Nephron (organoid): ENCODE measurements around the gene MITF.

Experiments used
- H3K27ac Mint-ChIP-seq, 3 experiments: 2 replicates each; pipeline ENCODE4 v1.8.0; 2020; ENCODE audit warnings: mixed read lengths in 3 of 3, mild to moderate bottlenecking in 2 of 3, moderate library complexity in 1 of 3
- H3K27me3 Mint-ChIP-seq: 2 replicates; pipeline ENCODE4 v1.8.0; 2021; ENCODE audit warnings: low read depth, mild to moderate bottlenecking, moderate library complexity, mixed read lengths
- H3K36me3 Mint-ChIP-seq: 2 replicates; pipeline ENCODE4 v1.8.0; 2020; ENCODE audit warnings: low read depth, mixed read lengths
- H3K4me1 Mint-ChIP-seq: 2 replicates; pipeline ENCODE4 v1.8.0; 2020; ENCODE audit warnings: mixed read lengths
- H3K4me3 Mint-ChIP-seq, 3 experiments: 2 replicates each; pipeline ENCODE4 v1.8.0; 2020; ENCODE audit warnings: mild to moderate bottlenecking in 3 of 3, mixed read lengths in 3 of 3, moderate library complexity in 2 of 3
- H3K9me3 Mint-ChIP-seq: 2 replicates; pipeline ENCODE4 v1.8.0; 2020; ENCODE audit warnings: mixed read lengths
- TF ChIP-seq, protein P1 (sequence below), 3 experiments: fragments of 200-600 bp; sonication (generic); IDR thresholded peaks; one replicate each; pipeline ENCODE4 v1.5.0; 2021; ENCODE audit warnings: antibody characterized with exemption in 3 of 3; ENCODE audit not compliant: unreplicated experiment in 3 of 3

The MITF gene

DNA sequence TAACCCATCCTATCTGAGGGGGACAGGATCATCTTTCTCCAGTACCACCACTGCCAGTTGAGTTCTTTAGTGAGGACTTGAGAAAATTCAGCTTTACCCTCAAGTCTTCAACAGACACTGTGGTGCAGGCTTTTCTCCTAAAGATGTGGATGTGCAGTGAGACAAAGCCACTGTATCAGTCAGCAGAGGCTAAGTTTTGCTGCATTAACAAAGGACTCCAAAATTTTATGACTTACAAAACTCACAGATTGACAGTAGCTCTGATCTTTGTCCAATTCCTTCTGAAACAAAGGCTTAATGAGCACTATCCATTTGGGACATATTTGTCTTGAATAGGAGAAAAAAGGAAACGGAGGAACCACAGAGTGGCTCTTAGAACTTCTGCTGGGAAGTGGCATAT is 87.9 kb downstream of the MITF start:
- Mint-ChIP-seq H3K27ac (no peak overlapping the region), H3K9me3 (no peaks in the 10 kb centered on the region), H3K4me1 (peaks cover 6% of the 10 kb centered on the region), H3K27me3 (peaks cover 3% of the 10 kb centered on the region), H3K4me3 (no peak overlapping the region), H3K36me3 (no peaks in the 10 kb centered on the region)
- TF ChIP-seq, protein P1, sequence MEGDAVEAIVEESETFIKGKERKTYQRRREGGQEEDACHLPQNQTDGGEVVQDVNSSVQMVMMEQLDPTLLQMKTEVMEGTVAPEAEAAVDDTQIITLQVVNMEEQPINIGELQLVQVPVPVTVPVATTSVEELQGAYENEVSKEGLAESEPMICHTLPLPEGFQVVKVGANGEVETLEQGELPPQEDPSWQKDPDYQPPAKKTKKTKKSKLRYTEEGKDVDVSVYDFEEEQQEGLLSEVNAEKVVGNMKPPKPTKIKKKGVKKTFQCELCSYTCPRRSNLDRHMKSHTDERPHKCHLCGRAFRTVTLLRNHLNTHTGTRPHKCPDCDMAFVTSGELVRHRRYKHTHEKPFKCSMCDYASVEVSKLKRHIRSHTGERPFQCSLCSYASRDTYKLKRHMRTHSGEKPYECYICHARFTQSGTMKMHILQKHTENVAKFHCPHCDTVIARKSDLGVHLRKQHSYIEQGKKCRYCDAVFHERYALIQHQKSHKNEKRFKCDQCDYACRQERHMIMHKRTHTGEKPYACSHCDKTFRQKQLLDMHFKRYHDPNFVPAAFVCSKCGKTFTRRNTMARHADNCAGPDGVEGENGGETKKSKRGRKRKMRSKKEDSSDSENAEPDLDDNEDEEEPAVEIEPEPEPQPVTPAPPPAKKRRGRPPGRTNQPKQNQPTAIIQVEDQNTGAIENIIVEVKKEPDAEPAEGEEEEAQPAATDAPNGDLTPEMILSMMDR (IDR thresholded peaks at IDR 0.05; ENCODE audit: unreplicated experiment in 3 of 3): no peak

DNA sequence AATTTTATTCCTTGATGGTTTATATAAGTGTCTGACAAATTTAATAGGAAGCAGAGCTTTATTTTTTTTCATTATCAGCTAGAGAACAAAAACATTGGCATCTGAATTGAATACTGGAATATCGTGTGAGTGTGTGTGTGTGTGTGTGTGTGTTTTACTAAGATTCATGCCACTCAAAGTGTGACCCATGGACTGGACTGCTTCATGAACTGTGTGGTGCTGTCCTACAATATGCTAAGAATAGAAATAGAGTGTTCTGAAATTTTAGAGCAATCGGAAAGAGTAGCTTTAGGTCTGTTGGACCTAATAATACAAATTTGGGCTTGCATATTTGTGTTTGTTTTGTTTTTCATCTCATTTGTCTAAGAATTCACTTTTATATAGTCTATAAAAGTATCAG is 89.6 kb downstream of the MITF start:
- Mint-ChIP-seq H3K9me3 (no peaks in the 10 kb centered on the region), H3K27me3 (peaks cover 3% of the 10 kb centered on the region), H3K36me3 (no peaks in the 10 kb centered on the region), H3K4me1 (no peaks in the 10 kb centered on the region), H3K27ac (no peak overlapping the region), H3K4me3 (no peak overlapping the region)
- TF ChIP-seq, protein P1 (IDR thresholded peaks at IDR 0.05; ENCODE audit: unreplicated experiment in 3 of 3): no peak

DNA sequence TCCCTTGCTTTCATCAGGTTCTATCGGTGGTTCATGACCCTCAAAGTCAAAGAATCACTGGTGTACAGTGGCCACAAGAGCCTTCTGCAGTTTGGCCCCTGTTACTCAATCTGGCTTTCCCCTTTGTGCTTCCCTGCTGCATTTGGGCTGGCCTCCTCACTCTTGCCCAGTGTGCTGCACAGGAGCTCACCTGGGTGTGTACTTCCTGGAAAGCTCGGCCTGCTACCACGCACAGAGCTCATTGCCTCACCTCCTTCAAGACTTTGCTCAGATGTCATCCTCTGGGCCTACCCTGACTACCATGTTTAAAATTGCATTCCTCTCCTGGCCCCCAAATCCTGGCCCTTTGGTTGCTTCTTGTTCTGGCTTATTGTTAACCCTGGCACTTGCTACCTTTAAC is 90.9 kb downstream of the MITF start:
- H3K27me3 Mint-ChIP-seq: peaks cover 3% of the 10 kb centered on the region
- H3K9me3 Mint-ChIP-seq: peaks cover 3% of the 10 kb centered on the region
- no peak overlapping the region for H3K27ac Mint-ChIP-seq
- TF ChIP-seq, protein P1 (IDR thresholded peaks at IDR 0.05; ENCODE audit: unreplicated experiment in 3 of 3): no peak
- no peaks in the 10 kb centered on the region for H3K36me3 Mint-ChIP-seq
- H3K4me1 Mint-ChIP-seq: no peaks in the 10 kb centered on the region
- no peak overlapping the region for H3K4me3 Mint-ChIP-seq

DNA sequence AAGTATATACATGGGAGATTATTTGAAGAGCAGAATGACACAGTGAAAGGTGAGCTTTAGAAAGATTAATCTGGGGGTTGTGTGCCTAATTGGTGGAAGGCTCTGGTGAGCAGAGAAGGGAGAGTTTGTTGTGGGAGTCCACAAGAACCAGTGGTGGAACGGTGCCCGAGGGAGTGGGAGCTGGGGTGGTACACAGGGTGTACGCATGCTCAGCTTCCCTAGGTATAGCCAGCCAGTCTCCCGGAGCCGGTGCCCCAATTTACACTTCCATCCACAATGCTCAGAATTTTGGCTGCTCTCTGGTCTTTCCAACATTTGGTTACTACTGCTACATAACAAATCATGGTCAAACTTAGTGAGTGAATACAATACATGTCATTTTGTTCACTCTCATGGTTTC is 92.5 kb downstream of the MITF start:
- H3K4me1 Mint-ChIP-seq: no peaks in the 10 kb centered on the region
- H3K27ac Mint-ChIP-seq: no peak overlapping the region
- H3K9me3 Mint-ChIP-seq: peaks cover 9% of the 10 kb centered on the region
- peaks cover 3% of the 10 kb centered on the region for H3K27me3 Mint-ChIP-seq
- H3K4me3 Mint-ChIP-seq: no peak overlapping the region
- TF ChIP-seq, protein P1 (IDR thresholded peaks at IDR 0.05; ENCODE audit: unreplicated experiment in 3 of 3): no peak
- H3K36me3 Mint-ChIP-seq: no peaks in the 10 kb centered on the region

DNA sequence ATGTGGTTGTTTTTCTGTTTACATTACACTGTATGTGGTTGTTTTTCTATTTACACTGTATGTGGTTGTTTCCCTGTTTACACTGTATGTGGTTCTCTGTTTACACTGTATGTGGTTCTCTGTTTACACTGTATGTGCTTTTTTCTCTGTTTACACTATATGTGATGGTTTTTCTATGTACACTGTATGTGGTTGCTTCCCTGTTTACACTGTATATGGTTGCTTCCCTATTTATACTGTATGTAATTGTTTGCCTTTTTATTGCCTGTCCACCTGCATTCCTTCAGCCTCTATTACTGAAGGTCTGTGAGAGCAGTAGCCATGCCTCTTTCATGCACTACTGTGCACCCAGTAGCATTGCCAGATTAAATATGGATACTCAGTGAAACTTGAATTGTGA is 94.3 kb downstream of the MITF start:
- TF ChIP-seq, protein P1 (IDR thresholded peaks at IDR 0.05; ENCODE audit: unreplicated experiment in 3 of 3): no peak
- Mint-ChIP-seq H3K27ac (no peak overlapping the region), H3K4me1 (peaks cover 9% of the 10 kb centered on the region)

DNA sequence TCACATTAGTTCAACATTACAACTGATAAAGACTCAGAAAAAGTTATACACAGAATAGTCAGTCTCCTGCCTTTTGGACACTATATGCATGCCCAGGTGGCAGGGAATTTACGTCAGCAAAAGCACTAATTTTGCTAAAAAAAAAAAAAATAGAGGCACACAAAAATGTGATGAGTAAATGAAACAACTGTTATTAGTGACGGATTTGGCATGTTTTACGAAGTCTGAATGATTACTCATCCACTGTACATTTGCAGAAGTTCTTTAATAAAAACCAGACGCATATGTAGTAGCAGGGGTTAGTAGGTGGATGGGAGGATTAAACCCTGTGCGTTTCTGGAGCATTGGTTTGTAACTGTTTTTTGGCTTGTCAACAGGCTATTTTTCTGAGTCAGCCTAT is 99.0 kb downstream of the MITF start:
- Mint-ChIP-seq H3K4me1 (peaks cover 14% of the 10 kb centered on the region), H3K27me3 (no peaks in the 10 kb centered on the region), H3K36me3 (no peaks in the 10 kb centered on the region), H3K27ac (peak overlapping the region; percentile 34 to 66 (median 59)), H3K9me3 (peaks cover 9% of the 10 kb centered on the region), H3K4me3 (no peak overlapping the region)
- TF ChIP-seq, protein P1 (IDR thresholded peaks at IDR 0.05; ENCODE audit: unreplicated experiment in 3 of 3): no peak

More for the DNA sequence above, 94.3 kb downstream of the MITF start:
- no peaks in the 10 kb centered on the region for H3K36me3 Mint-ChIP-seq
- peaks cover 9% of the 10 kb centered on the region for H3K9me3 Mint-ChIP-seq
- peaks cover 3% of the 10 kb centered on the region for H3K27me3 Mint-ChIP-seq
- no peak overlapping the region for H3K4me3 Mint-ChIP-seq
